DND-41 (cell line): ENCODE data around the gene RNF151.

Source experiments
- ATAC-seq: fragments of 200-7000 bp; cut with Tn5 transposase; 3 replicates; pipeline ENCODE4 v1.9.1; 2021; ENCODE audit warnings: low read depth; ENCODE audit not compliant: insufficient read depth
- DNase-seq: peaks from one replicate; pipeline ENCODE4 v3.0.0-alpha.2; 2020
- H2AFZ ChIP-seq: 2 replicates; pipeline ENCODE4 v1.6.0; 2012; ENCODE audit warnings: low read depth, low read length
- H3K27ac ChIP-seq: 2 replicates; pipeline ENCODE4 v1.5.1; 2012; ENCODE audit warnings: low read length, inconsistent platforms
- H3K27me3 ChIP-seq: fragments of 200-600 bp; sonication (generic); 2 replicates; pipeline ENCODE4 v1.6.0; 2012; ENCODE audit warnings: low read length, mild to moderate bottlenecking, inconsistent platforms; ENCODE audit not compliant: insufficient read depth, poor library complexity
- H3K36me3 ChIP-seq: 2 replicates; pipeline ENCODE4 v1.5.1; 2012; ENCODE audit warnings: low read length, inconsistent platforms; ENCODE audit not compliant: insufficient read depth
- H3K4me1 ChIP-seq: 2 replicates; pipeline ENCODE4 v1.5.1; 2012; ENCODE audit warnings: mild to moderate bottlenecking, low read length; ENCODE audit not compliant: insufficient read depth
- H3K4me2 ChIP-seq: 2 replicates; pipeline ENCODE4 v1.6.0; 2012; ENCODE audit warnings: mild to moderate bottlenecking, moderate library complexity, low read length, inconsistent platforms; ENCODE audit not compliant: insufficient read depth
- H3K4me3 ChIP-seq, 2 experiments: fragments of 200-600 bp in 1 of 2; shearing (Covaris generic) in 1 of 2; 2 replicates each; pipeline ENCODE4 v1.5.1; 2012 to 2016; ENCODE audit warnings: inconsistent platforms in 2 of 2, low read length in 2 of 2, mild to moderate bottlenecking in 2 of 2, low read depth in 1 of 2, moderate library complexity in 1 of 2
- H3K79me2 ChIP-seq: 2 replicates; pipeline ENCODE4 v1.6.0; 2012; ENCODE audit warnings: low read length, inconsistent platforms; ENCODE audit not compliant: insufficient read depth
- H3K9ac ChIP-seq: 2 replicates; pipeline ENCODE4 v1.6.0; 2012; ENCODE audit warnings: low read depth, mild to moderate bottlenecking, inconsistent platforms, low read length, moderate library complexity
- H3K9me3 ChIP-seq: 2 replicates; pipeline ENCODE4 v1.5.1; 2012; ENCODE audit warnings: low read length, moderate library complexity, mild to moderate bottlenecking, inconsistent platforms; ENCODE audit not compliant: insufficient read depth, severe bottlenecking
- H4K20me1 ChIP-seq: 2 replicates; pipeline ENCODE4 v1.6.0; 2012; ENCODE audit warnings: low read length; ENCODE audit not compliant: insufficient read depth
- EZH2 ChIP-seq: IDR thresholded peaks from 3 replicates; pipeline ENCODE4 v1.6.1; 2012; ENCODE audit warnings: borderline replicate concordance, low read depth, mild to moderate bottlenecking, moderate library complexity, low read length, inconsistent platforms; ENCODE audit not compliant: severe bottlenecking
- TF ChIP-seq, protein P1 (sequence below): IDR thresholded peaks from 2 replicates; pipeline ENCODE4 v1.5.1; 2012; ENCODE audit warnings: borderline replicate concordance, low read length, moderate library complexity, mild to moderate bottlenecking; ENCODE audit not compliant: poor library complexity, severe bottlenecking; ENCODE audit errors: extremely low read depth

RNF151 gene

DNA sequence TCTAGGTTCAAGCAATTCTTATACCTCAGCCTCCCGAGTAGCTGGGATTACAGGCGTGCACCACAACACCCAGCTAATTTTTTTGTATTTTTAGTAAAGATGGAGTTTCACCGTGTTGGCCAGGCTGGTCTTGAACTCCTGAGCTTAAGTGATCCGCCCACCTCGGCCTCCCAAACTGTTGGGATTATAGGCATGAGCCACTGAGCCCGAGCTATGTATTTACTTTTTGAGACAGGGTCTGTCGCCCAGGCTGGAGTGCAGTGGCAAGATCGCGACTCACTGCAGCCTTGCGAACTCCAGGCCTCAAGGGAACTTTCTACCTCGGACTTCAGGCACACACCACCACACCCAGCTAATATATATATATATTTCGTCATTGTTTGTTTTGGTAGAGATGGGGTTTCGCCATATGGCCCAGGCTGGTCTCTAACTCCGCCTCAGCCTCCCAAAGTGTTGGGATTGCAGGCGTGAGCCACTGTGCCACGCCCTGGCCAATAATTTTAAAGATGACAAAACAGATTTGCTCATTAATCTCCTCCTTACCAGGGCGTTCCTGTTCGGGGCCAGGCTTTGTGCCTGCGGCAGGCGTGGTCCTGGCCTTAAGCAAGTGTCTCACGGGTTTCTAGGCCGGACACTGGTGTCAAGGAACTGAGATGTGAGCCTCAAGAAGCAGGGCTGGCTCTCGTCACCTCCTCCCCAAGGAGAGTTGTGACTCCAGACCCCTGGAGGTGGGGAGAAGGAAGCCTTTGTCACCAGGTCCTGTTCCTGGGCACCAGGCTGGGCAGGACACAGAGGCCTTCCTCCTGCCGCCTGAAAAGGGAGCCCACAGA, 48.7 kb downstream of the RNF151 start:
- no peak overlapping the region for H3K9ac ChIP-seq
- H3K79me2 ChIP-seq: peaks cover 6% of the 10 kb centered on the region
- DNase-seq: no peak
- H3K9me3 ChIP-seq: no peaks in the 10 kb centered on the region
- peaks cover 6% of the 10 kb centered on the region for H3K4me1 ChIP-seq
- H3K4me3 ChIP-seq: no peak overlapping the region
- no peak overlapping the region for H2AFZ ChIP-seq
- H4K20me1 ChIP-seq: no peaks in the 10 kb centered on the region
- TF ChIP-seq EZH2: no peak
- TF ChIP-seq, protein P1, sequence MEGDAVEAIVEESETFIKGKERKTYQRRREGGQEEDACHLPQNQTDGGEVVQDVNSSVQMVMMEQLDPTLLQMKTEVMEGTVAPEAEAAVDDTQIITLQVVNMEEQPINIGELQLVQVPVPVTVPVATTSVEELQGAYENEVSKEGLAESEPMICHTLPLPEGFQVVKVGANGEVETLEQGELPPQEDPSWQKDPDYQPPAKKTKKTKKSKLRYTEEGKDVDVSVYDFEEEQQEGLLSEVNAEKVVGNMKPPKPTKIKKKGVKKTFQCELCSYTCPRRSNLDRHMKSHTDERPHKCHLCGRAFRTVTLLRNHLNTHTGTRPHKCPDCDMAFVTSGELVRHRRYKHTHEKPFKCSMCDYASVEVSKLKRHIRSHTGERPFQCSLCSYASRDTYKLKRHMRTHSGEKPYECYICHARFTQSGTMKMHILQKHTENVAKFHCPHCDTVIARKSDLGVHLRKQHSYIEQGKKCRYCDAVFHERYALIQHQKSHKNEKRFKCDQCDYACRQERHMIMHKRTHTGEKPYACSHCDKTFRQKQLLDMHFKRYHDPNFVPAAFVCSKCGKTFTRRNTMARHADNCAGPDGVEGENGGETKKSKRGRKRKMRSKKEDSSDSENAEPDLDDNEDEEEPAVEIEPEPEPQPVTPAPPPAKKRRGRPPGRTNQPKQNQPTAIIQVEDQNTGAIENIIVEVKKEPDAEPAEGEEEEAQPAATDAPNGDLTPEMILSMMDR: no peak
- no peak overlapping the region for H3K27ac ChIP-seq
- no peak for ATAC-seq
- H3K4me2 ChIP-seq: no peak overlapping the region
- H3K36me3 ChIP-seq: no peaks in the 10 kb centered on the region
- H3K27me3 ChIP-seq: no peaks in the 10 kb centered on the region

DNA sequence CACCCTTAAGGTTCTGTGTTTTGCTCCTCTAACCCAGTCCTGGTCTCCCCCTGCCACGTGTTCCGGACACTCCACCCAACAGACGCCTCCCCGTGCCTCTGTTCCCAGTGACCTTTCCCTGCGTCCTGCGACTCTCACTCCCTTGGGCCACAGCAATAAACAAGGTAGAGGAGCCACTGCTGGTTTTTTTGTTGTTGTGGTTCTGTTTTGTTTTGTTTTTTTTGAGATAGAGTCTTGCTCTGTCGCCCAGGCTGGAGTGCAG, 49.2 kb downstream of the RNF151 start:
- no peak overlapping the region for H2AFZ ChIP-seq
- no peak overlapping the region for H3K4me2 ChIP-seq
- no peaks in the 10 kb centered on the region for H3K27me3 ChIP-seq
- DNase-seq (no peak), ATAC-seq (no peak)
- H3K9me3 ChIP-seq: no peaks in the 10 kb centered on the region
- no peaks in the 10 kb centered on the region for H3K36me3 ChIP-seq
- no peak overlapping the region for H3K4me3 ChIP-seq
- TF ChIP-seq EZH2: no peak
- TF ChIP-seq, protein P1: no peak
- no peak overlapping the region for H3K27ac ChIP-seq
- H3K79me2 ChIP-seq: 0 out of 2 replicates have a peak, but pooled peaks cover under 1% of the 10 kb centered on the region
- H4K20me1 ChIP-seq: no peaks in the 10 kb centered on the region
- peaks cover under 1% of the 10 kb centered on the region for H3K4me1 ChIP-seq
- H3K9ac ChIP-seq: no peak overlapping the region

DNA sequence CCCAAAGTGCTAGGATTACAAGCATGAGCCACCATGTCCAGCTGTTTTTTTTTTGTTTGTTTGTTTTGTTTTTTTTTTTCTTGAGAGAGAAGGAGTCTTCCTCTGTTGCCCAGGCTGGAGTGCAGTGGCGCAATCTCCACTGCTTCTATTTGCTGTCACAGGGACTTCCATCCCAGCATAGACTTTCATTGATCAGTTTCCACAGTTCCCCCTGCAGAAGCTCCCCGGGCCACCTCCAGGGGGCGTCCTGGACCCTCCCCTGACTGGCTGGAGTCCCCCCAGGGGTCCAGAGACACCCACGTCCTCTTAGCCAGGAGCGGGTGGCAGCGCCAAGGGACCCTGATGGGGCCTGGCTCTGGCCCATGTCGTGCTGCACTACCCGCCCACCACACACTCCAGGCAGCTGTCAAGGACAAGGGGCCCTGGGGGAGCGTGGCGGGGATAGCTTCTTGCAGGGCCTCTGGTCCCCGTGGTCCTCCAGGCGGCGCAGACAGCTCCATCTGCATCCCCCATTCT, 49.8 kb downstream of the RNF151 start:
- ATAC-seq (peak; percentile 47; the same call in 2 of the 3 replicates), DNase-seq (peak; percentile 37)
- H4K20me1 ChIP-seq: no peaks in the 10 kb centered on the region
- no peak overlapping the region for H3K27ac ChIP-seq
- H3K4me1 ChIP-seq: no peaks in the 10 kb centered on the region
- H3K4me3 ChIP-seq: no peak overlapping the region
- H3K27me3 ChIP-seq: no peaks in the 10 kb centered on the region
- no peak overlapping the region for H2AFZ ChIP-seq
- H3K79me2 ChIP-seq: no peaks in the 10 kb centered on the region
- H3K36me3 ChIP-seq: no peaks in the 10 kb centered on the region
- H3K9ac ChIP-seq: no peak overlapping the region
- TF ChIP-seq EZH2: no peak
- TF ChIP-seq, protein P1: peak; percentile 64
- H3K4me2 ChIP-seq: no peak overlapping the region
- no peaks in the 10 kb centered on the region for H3K9me3 ChIP-seq
